H1 (cell line): ENCODE measurements around the gene RGS6. TPM values are rescaled to one million over a fixed set of nuclear protein-coding genes. Genes with fewer than 3 reads are reported as not detected.

ENCODE experiments used
- CTCF ChIA-PET: fragments of 300-600 bp; sonication (Branson Sonifier 250); formaldehyde crosslinking; loops from one replicate; lab custom pipeline; 2021; ENCODE audit not compliant: partially characterized antibody; lab: Charles Lee
- POLR2A ChIA-PET: fragments of 300-600 bp; sonication (Branson Sonifier 250); formaldehyde crosslinking; loops from one replicate; lab custom pipeline; 2021; ENCODE audit warnings: inconsistent platforms; ENCODE audit not compliant: partially characterized antibody; lab: Charles Lee
- DNase-seq, 2 experiments: peaks; one replicate each; pipeline versions ENCODE4 v3.0.0 to v3.0.0-alpha.2; 2010 to 2022; ENCODE audit warnings: low spot score in 2 of 2, low read depth in 1 of 2, mixed read lengths in 1 of 2
- FAIRE-seq: peaks from 2 replicates; lab custom pipeline; 2011; peaks lifted over from hg19 to GRCh38; lab: Jason Lieb, UNC
- H2AFZ ChIP-seq: 2 replicates; pipeline ENCODE4 v1.8.1; 2012; ENCODE audit warnings: low read length, inconsistent platforms
- H2AK5ac ChIP-seq: 2 replicates; pipeline ENCODE4 v1.6.1; 2013; ENCODE audit warnings: low read depth, low read length
- H2BK120ac ChIP-seq: replicated peaks from 2 replicates; pipeline ENCODE3; 2013; ENCODE audit warnings: low read depth, low read length, inconsistent platforms
- H2BK12ac ChIP-seq: 2 replicates; pipeline ENCODE4 v1.6.1; 2013; ENCODE audit warnings: low read depth, low read length
- H2BK15ac ChIP-seq: 2 replicates; pipeline ENCODE4 v1.6.1; 2013; ENCODE audit warnings: low read length
- H2BK20ac ChIP-seq: 2 replicates; pipeline ENCODE4 v1.6.1; 2013; ENCODE audit warnings: low read length
- H2BK5ac ChIP-seq: 2 replicates; pipeline ENCODE4 v1.6.1; 2013; ENCODE audit warnings: low read depth, low read length
- H3K14ac ChIP-seq: 2 replicates; pipeline ENCODE4 v1.6.1; 2013; ENCODE audit warnings: inconsistent platforms; ENCODE audit not compliant: insufficient read length
- H3K18ac ChIP-seq: 2 replicates; pipeline ENCODE4 v1.6.1; 2013; ENCODE audit warnings: low read length; ENCODE audit errors: extremely low read depth
- H3K23ac ChIP-seq: 2 replicates; pipeline ENCODE4 v1.6.1; 2013; ENCODE audit warnings: inconsistent platforms; ENCODE audit not compliant: insufficient read length
- H3K23me2 ChIP-seq: 2 replicates; pipeline ENCODE4 v1.6.1; 2013; ENCODE audit warnings: low read depth, low read length
- H3K27ac ChIP-seq: 2 replicates; pipeline ENCODE4 v1.6.1; 2011; ENCODE audit warnings: low read depth, low read length, inconsistent platforms
- H3K27me3 ChIP-seq, 4 experiments: replicated peaks in 1 of 4; 1 replicate in 1 of 4; 2 replicates in 3 of 4; pipeline versions ENCODE4 v1.6.1 to v1.8.1; 2011 to 2013; ENCODE audit warnings: low read length in 3 of 4, mild to moderate bottlenecking in 3 of 4, inconsistent platforms in 2 of 4, mixed read lengths in 2 of 4, moderate library complexity in 1 of 4; ENCODE audit not compliant: control insufficient read depth in 3 of 4, insufficient read depth in 3 of 4; ENCODE audit errors: extremely low read depth in 1 of 4
- H3K36me3 ChIP-seq, 4 experiments: 2 replicates each; pipeline versions ENCODE4 v1.6.1 to v1.8.1; 2011 to 2013; ENCODE audit warnings: mild to moderate bottlenecking in 4 of 4, low read length in 3 of 4, moderate library complexity in 2 of 4, control low read depth in 1 of 4, inconsistent platforms in 1 of 4; ENCODE audit not compliant: insufficient read depth in 4 of 4, control insufficient read depth in 2 of 4
- H3K4ac ChIP-seq: replicated peaks from 2 replicates; pipeline ENCODE3; 2013; ENCODE audit warnings: low read length, low read depth, mixed read lengths, inconsistent platforms; ENCODE audit not compliant: insufficient read length
- H3K4me1 ChIP-seq, 4 experiments: replicated peaks in 1 of 4; 1 replicate in 1 of 4; 2 replicates in 3 of 4; pipeline versions ENCODE4 v1.6.1 to v1.8.1; 2011 to 2013; ENCODE audit warnings: low read length in 3 of 4, inconsistent platforms in 2 of 4, mixed read lengths in 1 of 4; ENCODE audit not compliant: insufficient read depth in 4 of 4, control insufficient read depth in 3 of 4
- H3K4me2 ChIP-seq, 2 experiments: 2 replicates each; pipeline versions ENCODE4 v1.6.1 to v1.8.1; 2011 to 2013; ENCODE audit warnings: low read depth in 2 of 2, low read length in 2 of 2, control low read depth in 1 of 2, inconsistent platforms in 1 of 2, mild to moderate bottlenecking in 1 of 2; ENCODE audit not compliant: insufficient read depth in 1 of 2
- H3K4me3 ChIP-seq, 4 experiments: fragments of 200-600, 300-600 bp in 1 of 4; sonication (generic), shearing (Covaris generic), sonication (Bioruptor Twin) in 1 of 4; 2 replicates each; pipeline versions ENCODE4 v1.5.1 to v1.8.1; 2011 to 2016; ENCODE audit warnings: low read length in 4 of 4, low read depth in 3 of 4, control low read depth in 2 of 4, inconsistent platforms in 2 of 4, mild to moderate bottlenecking in 2 of 4, mixed read lengths in 1 of 4, moderate library complexity in 1 of 4; ENCODE audit not compliant: insufficient read depth in 2 of 4; ENCODE audit errors: extremely low read depth in 1 of 4
- H3K56ac ChIP-seq: replicated peaks from 2 replicates; pipeline ENCODE3; 2013; ENCODE audit warnings: low read depth, mild to moderate bottlenecking, mixed read lengths, low read length, inconsistent platforms; ENCODE audit not compliant: insufficient read length
- H3K79me1 ChIP-seq: 2 replicates; pipeline ENCODE4 v1.6.1; 2013; ENCODE audit warnings: low read depth, low read length, control low read depth
- H3K79me2 ChIP-seq, 2 experiments: 2 replicates each; pipeline versions ENCODE4 v1.6.1 to v1.8.1; 2012 to 2013; ENCODE audit warnings: low read length in 2 of 2, mild to moderate bottlenecking in 2 of 2, inconsistent platforms in 1 of 2; ENCODE audit not compliant: insufficient read depth in 2 of 2, control insufficient read depth in 1 of 2
- H3K9ac ChIP-seq, 4 experiments: replicated peaks in 1 of 4; 1 replicate in 1 of 4; 2 replicates in 3 of 4; pipeline versions ENCODE4 v1.6.1 to v1.8.1; 2011 to 2013; ENCODE audit warnings: low read depth in 3 of 4, low read length in 3 of 4, control low read depth in 2 of 4, mild to moderate bottlenecking in 2 of 4, moderate library complexity in 2 of 4, inconsistent platforms in 1 of 4; ENCODE audit errors: extremely low read depth in 1 of 4
- H3K9me3 ChIP-seq, 2 experiments: 2 replicates each; pipeline versions ENCODE4 v1.6.1 to v1.8.1; 2012 to 2013; ENCODE audit warnings: mild to moderate bottlenecking in 2 of 2, moderate library complexity in 2 of 2, control low read depth in 1 of 2, inconsistent platforms in 1 of 2, low read depth in 1 of 2, low read length in 1 of 2, mixed read lengths in 1 of 2; ENCODE audit not compliant: insufficient read depth in 2 of 2
- H4K20me1 ChIP-seq, 2 experiments: replicated peaks in 1 of 2; 2 replicates each; pipeline versions ENCODE3 to v1.8.1; 2011 to 2013; ENCODE audit warnings: inconsistent platforms in 2 of 2, low read length in 2 of 2, mild to moderate bottlenecking in 1 of 2; ENCODE audit not compliant: insufficient read depth in 2 of 2, control insufficient read depth in 1 of 2
- H4K5ac ChIP-seq: 2 replicates; pipeline ENCODE4 v1.6.1; 2013; ENCODE audit warnings: low read length, low read depth, mixed read lengths, inconsistent platforms; ENCODE audit not compliant: insufficient read length
- H4K8ac ChIP-seq: 2 replicates; pipeline ENCODE4 v1.8.0; 2013; ENCODE audit warnings: mild to moderate bottlenecking, moderate library complexity, low read length, inconsistent platforms; ENCODE audit not compliant: insufficient read depth; ENCODE audit errors: extremely low read depth
- H4K91ac ChIP-seq: replicated peaks from 2 replicates; pipeline ENCODE3; 2013; ENCODE audit warnings: low read length, mixed read lengths, inconsistent platforms; ENCODE audit not compliant: insufficient read length
- BACH1 ChIP-seq: IDR thresholded peaks from 2 replicates; pipeline ENCODE4 v1.6.1; 2012; ENCODE audit warnings: low read length, improper control_type of control experiment
- CBX8 ChIP-seq: fragments of 300-800, 300-1000 bp; sonication (generic); IDR thresholded peaks from 2 replicates; pipeline ENCODE4 v1.7.1; 2016; ENCODE audit warnings: low read depth, low read length, borderline replicate concordance
- GTF2F1 ChIP-seq: IDR thresholded peaks from 2 replicates; pipeline ENCODE4 v1.6.1; 2012; ENCODE audit warnings: low read depth, low read length, improper control_type of control experiment, borderline replicate concordance
- KDM4A ChIP-seq: IDR thresholded peaks from one replicate; pipeline ENCODE4 v1.7.1; 2012; ENCODE audit warnings: low read depth, mild to moderate bottlenecking, moderate library complexity, low read length, inconsistent platforms; ENCODE audit not compliant: severe bottlenecking
- NRF1 ChIP-seq: IDR thresholded peaks from 2 replicates; pipeline ENCODE4 v1.6.1; 2011; ENCODE audit warnings: mild to moderate bottlenecking, low read depth, low read length, improper control_type of control experiment
- POLR2AphosphoS5 ChIP-seq: IDR thresholded peaks from 2 replicates; pipeline ENCODE4 v1.6.1; 2011; ENCODE audit warnings: low read depth, low read length
- SAP30 ChIP-seq: fragments of 300-600 bp; sonication (generic); IDR thresholded peaks from 2 replicates; pipeline ENCODE4 v1.7.1; 2012; ENCODE audit warnings: low read length, moderate library complexity, mild to moderate bottlenecking, inconsistent platforms; ENCODE audit not compliant: insufficient read depth, insufficient replicate concordance
- TAF1 ChIP-seq: IDR thresholded peaks from 2 replicates; pipeline ENCODE4 v1.6.1; 2011; ENCODE audit warnings: mild to moderate bottlenecking, low read depth, low read length
- TAF7 ChIP-seq: optimal IDR thresholded peaks from 2 replicates; pipeline ENCODE3; 2011; ENCODE audit warnings: low read depth, mild to moderate bottlenecking, inconsistent platforms, low read length, moderate library complexity, borderline replicate concordance
- YY1 ChIP-seq: IDR thresholded peaks from 2 replicates; pipeline ENCODE4 v1.6.1; 2011; ENCODE audit warnings: low read depth, mild to moderate bottlenecking, low read length
- ZNF274 ChIP-seq: IDR thresholded peaks from 2 replicates; pipeline ENCODE4 v1.7.0; 2012; ENCODE audit warnings: low read length, borderline replicate concordance; ENCODE audit errors: extremely low read depth
- WGBS, 2 experiments: shearing (Covaris generic) in 1 of 2; methylation state at CpG; one replicate each; pipeline versions ENCODE4 v1.1.6 to v1.1.7; 2013 to 2015; ENCODE audit warnings: low lambda C conversion rate in 2 of 2, mixed read lengths in 2 of 2, inconsistent platforms in 1 of 2, low coverage in 1 of 2, missing lambda C conversion rate in 1 of 2; ENCODE audit not compliant: insufficient replicate concordance in 2 of 2, insufficient coverage in 1 of 2, insufficient read length in 1 of 2; ENCODE audit errors: extremely low coverage in 1 of 2, missing lambda C conversion rate in 1 of 2; 5-methylcytosine and 5-hydroxymethylcytosine counted together
- polyA plus RNA-seq, 7 experiments: library from polyadenylated mRNA; depleted of rRNA in 3 of 7; stranded (reverse) in 5 of 7; unstranded in 2 of 7; fragments of >200 nt in 5 of 7; fragments of 200-250 nt in 2 of 7; gene quantifications; 1 replicate in 5 of 7; 2 replicates in 1 of 7; 4 replicates in 1 of 7; pipeline versions ENCODE4 v1.2.1 to v1.2.3, GENCODE V29; 2011 to 2013; ENCODE audit warnings: missing spikeins in 2 of 7, mixed read lengths in 2 of 7
- total RNA-seq: library from RNA; stranded (reverse); fragmentation: NEBNext Ultra II Directional; extraction: Animal tissue kit (Norgen Biotek cat#: 25700); gene quantifications from 2 replicates; pipeline ENCODE4 v1.2.1, GENCODE V29; 2021
- TF ChIP-seq, protein P1 (sequence below): IDR thresholded peaks from 2 replicates; pipeline ENCODE4 v1.6.1; 2011; ENCODE audit warnings: low read depth, mild to moderate bottlenecking, low read length; ENCODE audit not compliant: insufficient read depth

RGS6 gene
- total and polyA plus RNA-seq, 2 of the 8 experiments (the other 6 are each of a cell fraction or from before 2014, with no cell fraction given), result 0.26 to 1.1 TPM

DNA sequence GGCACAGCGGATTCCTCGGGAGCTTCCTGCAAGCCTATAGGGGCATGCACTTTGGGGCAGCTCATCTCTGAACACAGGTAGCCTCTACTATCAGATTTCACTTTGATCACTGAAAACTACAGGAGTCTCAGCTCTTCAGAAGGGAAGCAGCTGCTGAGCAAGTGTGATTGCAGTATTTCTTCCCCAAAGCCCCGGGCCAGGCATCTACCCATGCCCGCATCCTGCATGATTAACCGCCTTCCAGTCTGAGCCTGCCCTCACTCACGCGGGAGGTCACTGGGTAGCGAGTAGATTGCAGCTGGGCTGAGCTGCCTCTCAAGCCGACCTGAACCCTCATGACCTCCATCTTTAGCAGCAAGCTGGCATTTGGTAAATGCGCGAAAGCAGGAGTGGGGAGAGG lies 627.0 kb downstream of the RGS6 start:
- no peak overlapping the region for H4K8ac ChIP-seq
- ChIA-PET CTCF (interaction anchor here (0.7 to 1.6 kb wide), 10 partner anchors 9 to 393 kb away, joined by 3 to 6 read pairs (median 4); no protein-coding TSS in a partner anchor), POLR2A (no interaction called here)
- no peaks in the 10 kb centered on the region for H3K36me3 ChIP-seq
- no peaks in the 10 kb centered on the region for H3K79me1 ChIP-seq
- H3K9me3 ChIP-seq, result no peaks in the 10 kb centered on the region
- H2AFZ ChIP-seq, result peak overlapping the region; percentile 35; the same call in 1 of the 2 replicates
- H3K9ac ChIP-seq, result no peak overlapping the region
- no peak overlapping the region for H3K27ac ChIP-seq
- no peak for DNase-seq
- no peak overlapping the region for H2BK12ac ChIP-seq
- no peak overlapping the region for H2BK15ac ChIP-seq
- no peak overlapping the region for H4K5ac ChIP-seq
- H2AK5ac ChIP-seq, result no peak overlapping the region
- no peak overlapping the region for H2BK120ac ChIP-seq
- H2BK5ac ChIP-seq, result no peak overlapping the region
- no peaks in the 10 kb centered on the region for H4K20me1 ChIP-seq
- H3K18ac ChIP-seq, result no peak overlapping the region
- peaks cover 3 to 8% (median 5%) of the 10 kb centered on the region in 4 experiments; a peak in 4 of 7 replicates for H3K4me1 ChIP-seq
- no peaks in the 10 kb centered on the region for H3K27me3 ChIP-seq
- 78% methylated on average over 8 of the region's 11 CpGs; no CpG with 5 or more reads in 1 of the 2 experiments for WGBS, 2 experiments
- H3K23ac ChIP-seq, result no peak overlapping the region
- no peaks in the 10 kb centered on the region for H3K79me2 ChIP-seq
- H3K23me2 ChIP-seq, result no peaks in the 10 kb centered on the region
- no peak overlapping the region for H3K14ac ChIP-seq
- H3K4ac ChIP-seq, result no peak overlapping the region
- no peak overlapping the region for H4K91ac ChIP-seq
- no peak overlapping the region for H2BK20ac ChIP-seq
- no peak overlapping the region for H3K56ac ChIP-seq
- no peak overlapping the region for H3K4me3 ChIP-seq
- FAIRE-seq, result no peak
- H3K4me2 ChIP-seq, result no peak overlapping the region
- TF ChIP-seq GTF2F1 (no peak), POLR2AphosphoS5 (no peak), BACH1 (no peak), CBX8 (no peak), TAF7 (no peak), ZNF274 (no peak), KDM4A (no peak), TAF1 (no peak), NRF1 (no peak), SAP30 (no peak), YY1 (no peak)
- TF ChIP-seq, protein P1, sequence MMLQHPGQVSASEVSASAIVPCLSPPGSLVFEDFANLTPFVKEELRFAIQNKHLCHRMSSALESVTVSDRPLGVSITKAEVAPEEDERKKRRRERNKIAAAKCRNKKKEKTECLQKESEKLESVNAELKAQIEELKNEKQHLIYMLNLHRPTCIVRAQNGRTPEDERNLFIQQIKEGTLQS, result no peak
